HK-2 (cell line): ENCODE results near the gene UBE2N.
"Not testable (repeated sequence)": the region's sequence is repeated elsewhere in the genome, so short reads cannot be mapped to it uniquely, and the experiment has no call there.

Experiments used
- DNase-seq: peaks from one replicate; pipeline ENCODE4 v3.0.0-alpha.2; 2018; ENCODE audit not compliant: unreplicated experiment

Gene UBE2N

DNA sequence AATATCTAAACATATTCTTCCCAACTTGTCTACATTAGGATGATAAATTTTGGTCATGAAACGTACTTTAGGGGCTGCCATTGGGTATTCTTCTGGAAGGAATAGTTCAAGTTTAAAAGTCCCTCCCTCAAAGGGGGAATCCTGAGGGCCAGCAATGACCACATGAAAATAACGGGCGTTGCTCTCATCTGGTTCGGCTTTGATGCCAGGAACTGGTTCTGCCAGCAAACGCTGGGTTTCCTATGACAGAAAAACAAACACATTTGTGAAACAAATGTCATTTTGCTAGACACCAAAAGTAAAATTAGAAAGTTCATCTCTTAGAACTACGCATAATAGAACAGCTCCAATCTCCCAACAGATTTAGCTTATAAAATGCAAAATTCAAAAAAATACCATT, 30.7 kb downstream of the UBE2N start:
- not testable (repeated sequence) for DNase-seq

DNA sequence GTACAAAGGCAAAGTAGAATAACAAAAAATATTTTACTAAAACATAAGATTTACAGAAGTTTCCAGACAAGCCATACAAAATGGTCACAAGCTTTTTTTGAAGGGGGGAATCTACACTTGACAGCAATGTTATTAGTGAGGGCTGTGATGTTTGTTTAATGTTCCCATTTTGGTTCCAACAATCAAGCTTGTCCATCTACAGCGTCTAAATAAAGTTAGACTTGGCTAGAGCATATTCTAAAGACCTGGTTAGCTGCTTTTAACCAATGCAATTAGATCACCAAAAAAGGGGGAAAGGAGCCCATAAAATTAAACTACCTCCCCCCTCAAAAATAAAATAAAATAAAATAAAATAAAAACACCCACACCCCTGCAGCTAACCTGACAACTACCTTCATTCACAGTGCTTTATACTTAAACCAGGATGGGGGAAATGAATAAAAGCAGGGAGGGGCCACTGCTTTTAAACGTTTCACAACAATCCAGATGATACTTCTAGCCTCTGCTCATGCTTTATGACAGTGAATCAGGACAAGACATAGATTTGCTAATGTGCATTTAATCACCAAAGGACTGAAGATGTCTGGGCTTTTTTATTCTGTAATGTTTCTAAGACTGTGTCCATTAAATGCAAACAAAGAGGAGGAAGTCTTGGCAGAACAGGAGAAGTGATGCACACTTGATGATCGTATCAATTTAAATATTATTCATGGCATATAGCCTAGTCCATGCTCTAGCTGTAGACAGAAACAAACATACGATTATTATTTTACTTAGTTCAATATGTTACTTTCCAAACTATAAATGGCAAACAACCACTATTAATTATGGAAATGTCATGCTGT, 32.2 kb downstream of the UBE2N start:
- not testable (repeated sequence) for DNase-seq

DNA sequence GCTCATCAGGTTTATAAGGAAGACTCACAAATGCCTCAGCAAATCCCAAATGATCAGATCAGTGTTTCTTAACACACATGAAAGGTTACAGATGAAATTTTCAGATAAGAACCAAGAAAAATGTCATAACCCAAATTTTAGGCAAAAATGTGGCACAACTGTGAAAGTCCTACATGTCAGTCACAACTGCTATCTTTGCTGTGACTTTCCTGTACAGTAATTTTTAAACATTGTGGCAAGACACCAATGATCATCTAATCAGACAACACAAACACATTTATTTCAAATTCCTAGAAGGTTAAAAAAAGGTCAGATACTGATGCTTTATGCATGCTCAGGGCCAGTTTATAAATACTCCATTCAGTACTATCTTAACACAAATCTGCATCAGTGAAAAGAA, 32.9 kb downstream of the UBE2N start:
- DNase-seq, result no peak

DNA sequence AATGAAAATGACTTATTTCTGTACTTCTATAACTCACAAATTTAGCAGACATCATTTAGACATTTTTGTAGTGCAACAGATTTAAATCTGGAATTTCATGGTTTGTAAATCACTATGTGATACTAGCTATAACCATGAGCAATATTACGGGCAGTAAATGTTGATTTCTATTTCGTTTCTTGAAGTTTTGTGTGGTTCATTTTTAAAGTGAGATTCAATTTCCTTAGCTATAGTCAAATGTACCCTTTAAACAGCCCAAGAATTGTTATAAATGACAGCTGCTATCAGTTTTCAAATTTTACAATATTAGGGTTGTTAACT, 33.8 kb downstream of the UBE2N start:
- DNase-seq, result no peak

DNA sequence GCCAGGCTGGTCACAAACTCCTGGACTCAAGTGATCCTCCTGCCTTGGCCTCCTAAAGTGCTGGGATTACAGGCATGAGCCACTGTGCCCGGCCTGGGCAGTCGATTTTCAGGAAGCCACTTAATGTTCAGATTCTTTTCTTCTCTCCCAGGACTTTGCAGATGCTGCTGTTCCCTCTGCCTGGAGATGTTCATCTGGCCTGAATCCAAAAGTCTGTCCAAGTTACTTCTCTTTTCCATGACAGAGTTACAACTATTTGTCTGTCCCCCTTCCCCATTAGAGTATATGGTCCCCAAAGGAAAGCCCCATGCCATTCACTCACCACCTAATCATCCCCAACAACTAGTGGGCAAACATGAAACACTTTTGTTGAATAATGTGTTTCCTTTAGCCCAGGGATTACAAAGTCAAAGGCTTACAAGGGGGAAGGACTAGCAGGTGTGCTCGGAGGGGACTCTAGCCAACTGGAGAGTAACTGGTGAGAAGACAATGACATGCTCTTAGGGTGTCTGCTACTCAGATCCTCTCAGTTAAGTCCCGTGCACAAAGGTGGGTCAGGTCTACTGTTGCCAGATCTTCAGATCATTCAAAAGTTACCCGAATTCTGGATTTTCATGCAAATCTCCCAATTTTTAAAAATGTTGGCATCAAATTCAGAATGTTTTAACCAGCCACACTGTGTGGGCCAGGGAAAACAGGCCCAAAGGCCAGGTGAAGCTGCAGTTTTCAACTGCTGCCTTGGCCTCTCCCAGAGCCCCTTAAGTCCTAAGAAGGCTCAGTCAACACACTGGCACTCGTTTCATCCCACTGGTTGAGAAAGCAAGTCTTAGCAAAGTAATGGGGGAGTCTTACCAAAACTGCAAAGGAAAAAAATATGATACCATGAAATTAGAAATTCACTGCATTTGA, 34.4 kb downstream of the UBE2N start:
- no peak for DNase-seq

DNA sequence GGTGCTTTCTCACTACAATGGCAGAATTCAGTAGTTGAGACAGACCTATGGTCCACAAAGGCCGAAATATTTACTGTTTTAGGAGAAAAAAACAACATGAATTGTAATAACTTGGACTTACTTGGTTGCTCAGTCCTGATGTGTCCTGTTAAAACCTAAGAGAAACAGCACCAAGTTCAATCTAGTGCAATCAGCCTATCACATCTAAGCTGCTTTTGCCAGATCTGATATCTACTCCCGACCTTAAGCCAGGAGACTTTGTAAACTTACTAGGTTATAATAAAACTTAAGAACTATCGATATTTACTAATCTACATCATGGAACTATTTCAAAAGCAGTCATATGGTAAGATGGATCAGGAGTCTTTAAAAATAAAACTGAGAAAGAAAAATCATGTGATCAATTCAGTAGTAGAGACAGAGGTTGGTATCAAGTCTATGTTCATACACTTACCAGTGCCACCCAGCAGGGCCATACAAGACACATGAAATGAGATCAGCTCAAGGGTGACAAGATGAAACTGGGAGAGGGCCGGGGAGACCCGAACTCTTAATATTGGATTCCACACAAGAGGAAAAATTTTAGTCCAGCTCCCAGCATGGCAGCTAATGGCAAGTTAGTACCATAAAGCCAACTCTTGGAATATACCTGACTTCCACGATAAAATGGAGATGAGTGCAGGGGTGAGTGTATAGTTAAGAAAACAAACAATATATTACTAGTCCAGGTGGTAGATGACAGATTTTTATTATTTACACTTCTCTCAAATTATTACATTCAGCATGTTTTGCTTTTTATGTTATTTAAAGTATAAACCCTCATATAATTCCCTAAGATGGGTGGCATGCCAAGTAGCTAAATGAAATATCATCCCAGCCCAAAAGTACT, 36.5 kb downstream of the UBE2N start:
- no peak for DNase-seq

DNA sequence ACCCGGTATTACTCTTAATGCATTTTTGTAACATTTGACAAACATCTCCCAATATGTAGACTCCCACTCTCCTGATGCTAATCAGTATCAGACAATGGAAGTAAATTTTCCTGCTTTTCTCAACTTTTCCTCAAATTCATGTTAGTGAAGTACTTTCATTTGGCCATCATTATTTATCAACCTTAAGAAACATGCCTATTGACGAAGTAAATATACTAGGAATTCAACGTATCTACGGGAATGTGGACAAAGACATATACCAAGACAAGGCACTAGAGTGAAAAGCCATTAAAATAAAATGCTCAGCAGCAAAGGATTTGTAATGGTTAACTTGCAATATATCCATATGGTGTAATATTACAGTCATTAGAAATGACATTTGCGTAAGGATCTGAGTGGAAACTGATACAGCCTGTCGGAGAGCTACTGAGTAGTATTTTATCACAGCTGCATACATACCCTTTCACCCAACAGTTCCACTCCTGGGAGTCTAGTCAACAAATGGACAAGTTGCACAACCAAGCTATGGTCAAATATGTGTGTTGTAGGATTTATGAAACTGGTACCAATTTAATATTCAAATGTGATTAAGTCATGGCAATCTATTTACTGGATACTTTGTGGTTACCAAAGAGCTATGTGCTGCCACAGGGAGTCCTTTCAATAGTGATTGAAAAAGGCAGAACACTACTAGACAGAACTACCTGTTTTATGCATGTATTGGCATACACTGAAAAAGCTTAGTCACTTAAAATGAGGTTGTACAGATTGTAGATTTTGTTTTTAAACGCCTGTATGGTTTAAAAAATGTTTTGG, 37.6 kb downstream of the UBE2N start:
- DNase-seq, result no peak

DNA sequence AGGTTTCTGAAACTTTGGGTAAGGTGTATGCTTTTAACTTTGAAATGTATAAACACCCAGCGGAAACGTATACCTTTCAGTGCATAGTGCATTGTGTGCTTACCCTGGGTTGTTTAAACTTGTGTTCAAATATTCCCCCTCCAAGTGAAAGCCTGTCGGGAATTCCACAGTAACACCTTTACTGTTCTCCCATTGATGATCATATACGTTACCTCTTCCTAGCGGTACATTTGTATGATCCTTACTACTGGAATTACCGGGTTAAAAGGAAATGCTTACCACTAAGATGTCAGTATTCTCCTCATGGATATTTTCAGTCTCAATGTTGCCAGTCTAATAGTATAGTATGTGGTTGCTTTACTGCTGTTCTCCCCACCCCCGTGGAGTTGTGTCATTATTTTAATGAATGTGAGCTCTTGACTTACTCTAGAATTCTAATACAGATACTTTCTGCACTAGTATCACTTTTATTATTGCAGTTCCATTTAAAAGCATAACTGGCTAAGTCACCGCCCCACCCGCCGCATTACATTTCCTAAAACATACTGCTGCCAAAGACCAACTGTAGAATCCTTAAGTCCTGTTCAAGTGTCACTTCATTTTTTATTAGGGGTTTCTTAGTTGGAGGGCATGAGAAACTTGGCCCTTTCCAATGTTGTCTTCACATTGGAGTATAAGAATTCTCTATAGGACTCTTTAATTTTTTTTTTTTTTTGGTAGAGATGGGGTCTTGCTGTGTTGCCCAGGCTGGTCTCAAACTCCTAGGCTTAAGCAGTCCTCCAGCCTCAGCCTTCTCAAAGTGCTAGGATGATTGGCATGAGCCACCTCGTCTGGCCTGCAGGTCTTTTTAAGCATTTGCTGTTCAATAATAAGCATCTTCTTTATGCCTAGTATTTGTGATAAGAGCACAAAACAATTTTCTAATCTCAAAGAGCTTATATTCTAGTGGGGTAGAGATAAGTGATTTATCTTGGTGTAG, 39.1 kb downstream of the UBE2N start:
- DNase-seq, result no peak

DNA sequence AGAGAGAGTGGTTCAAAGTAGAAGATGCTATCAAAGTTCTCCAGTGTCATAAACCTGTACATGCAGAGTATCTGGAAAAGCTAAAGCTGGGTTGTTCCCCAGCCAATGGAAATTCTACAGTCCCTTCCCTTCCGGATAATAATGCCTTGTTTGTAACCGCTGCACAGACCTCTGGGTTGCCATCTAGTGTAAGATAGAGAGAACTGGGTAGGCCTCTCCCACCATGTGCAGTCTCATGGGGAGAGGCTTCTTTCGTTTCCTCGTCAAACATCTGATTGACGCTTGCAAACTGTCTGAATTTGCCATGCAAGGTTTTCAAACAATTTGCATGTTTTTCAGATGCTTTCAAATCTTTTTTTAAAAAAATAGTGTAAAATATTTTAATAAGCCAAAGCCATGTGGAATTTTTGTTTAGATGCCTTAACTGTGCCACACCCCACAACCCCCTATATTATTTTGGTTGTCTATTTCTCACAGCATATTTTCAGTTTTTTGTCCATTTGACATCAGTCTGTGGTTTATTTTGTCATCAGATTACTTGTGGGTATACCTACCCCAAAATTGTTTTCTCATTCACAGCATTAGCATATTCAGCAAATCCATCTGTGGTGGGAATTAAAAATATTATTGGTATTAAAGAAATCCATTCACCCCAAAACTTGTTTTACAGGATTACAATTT, 42.4 kb downstream of the UBE2N start:
- DNase-seq, result not testable (repeated sequence)

DNA sequence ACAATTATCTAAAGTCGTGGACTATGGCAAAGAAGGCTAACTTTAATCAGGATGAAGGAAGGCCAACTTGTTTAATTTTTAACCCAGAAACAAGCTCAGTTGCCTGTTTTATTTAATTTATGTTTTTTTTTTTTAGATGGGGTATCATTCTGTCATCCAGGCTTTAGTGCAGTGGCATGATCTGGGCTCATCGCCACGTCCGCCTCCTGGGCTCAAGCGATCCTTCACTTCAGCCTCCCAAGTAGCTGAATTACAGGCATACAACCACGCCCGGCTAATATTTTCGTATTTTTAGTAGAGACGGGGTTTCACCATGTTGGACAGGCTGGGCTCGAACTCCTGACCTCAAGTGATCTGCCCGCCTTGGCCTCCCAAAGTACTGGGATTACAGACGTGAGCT, 44.3 kb downstream of the UBE2N start:
- no peak for DNase-seq

DNA sequence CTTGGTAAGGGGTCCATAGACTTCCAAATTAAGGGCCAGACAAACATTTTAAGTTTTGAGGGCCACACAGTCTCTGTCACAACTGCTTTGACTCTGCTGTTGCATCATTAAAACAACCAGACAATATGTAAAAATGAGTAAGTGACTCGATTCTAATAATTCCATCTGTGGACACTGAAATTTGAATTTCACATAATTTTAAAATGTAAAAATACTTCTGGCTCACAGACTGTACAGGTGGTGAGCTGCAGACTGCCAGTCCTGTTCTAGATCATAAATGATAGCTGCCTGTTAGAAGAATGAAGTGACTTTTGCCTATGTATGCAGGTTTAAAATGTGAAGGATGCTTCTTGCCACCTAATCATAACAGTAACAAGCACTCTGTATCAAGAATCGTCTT, 48.3 kb downstream of the UBE2N start:
- no peak for DNase-seq

DNA sequence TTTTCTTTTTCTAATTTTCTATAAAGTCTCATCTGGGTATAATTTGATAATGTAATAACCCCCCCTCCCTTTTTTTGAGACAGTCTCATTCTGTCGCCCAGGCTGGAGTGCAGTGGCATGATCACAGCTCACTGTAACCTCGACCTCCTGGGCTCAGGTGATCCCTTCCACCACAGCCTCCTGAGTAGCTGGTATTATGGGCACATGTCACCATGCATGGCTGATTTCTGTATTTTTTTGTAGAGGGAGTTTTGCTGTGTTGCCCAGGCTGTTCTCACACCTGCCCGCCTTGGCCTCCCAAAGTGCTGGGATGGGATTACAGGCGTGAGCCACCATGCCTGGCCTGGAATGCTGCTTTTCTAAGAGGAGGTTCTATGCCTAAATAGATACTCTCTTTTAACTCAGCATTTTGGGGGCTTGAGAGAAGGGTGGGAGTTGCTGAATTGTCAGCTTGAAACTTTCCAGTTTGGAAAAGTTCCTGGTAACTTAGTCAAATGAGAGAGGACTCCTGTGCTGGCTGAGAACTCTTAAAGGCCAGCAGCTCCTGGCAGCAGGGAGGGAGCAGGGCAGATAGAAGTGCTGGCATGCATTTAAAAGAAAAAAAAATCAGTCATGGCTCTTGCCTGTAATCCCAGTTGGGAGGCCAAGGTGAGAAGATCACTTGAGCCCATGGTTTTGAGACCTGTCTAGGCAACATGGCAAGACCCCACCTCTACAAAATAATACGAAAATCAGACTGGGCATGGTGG, 51.0 kb downstream of the UBE2N start:
- DNase-seq, result no peak

DNA sequence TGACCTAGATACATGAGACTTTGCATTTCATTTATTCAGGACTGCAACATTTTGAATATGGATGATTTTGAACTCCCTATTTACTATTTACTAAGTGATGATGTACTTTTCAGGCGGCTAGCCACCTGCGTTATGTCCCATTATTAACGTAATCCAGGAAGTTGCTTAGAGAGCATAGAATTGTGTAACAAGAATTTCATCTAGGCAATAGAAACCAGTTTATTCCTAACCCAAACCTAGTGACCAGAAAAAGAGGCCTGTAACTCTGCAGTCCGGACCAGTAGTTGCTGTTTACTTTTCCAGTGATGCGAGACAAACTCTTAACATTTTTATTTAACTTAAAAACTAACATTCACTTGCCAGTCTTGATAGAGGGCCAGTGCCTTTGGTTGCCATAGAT, 51.7 kb downstream of the UBE2N start:
- DNase-seq, result no peak

DNA sequence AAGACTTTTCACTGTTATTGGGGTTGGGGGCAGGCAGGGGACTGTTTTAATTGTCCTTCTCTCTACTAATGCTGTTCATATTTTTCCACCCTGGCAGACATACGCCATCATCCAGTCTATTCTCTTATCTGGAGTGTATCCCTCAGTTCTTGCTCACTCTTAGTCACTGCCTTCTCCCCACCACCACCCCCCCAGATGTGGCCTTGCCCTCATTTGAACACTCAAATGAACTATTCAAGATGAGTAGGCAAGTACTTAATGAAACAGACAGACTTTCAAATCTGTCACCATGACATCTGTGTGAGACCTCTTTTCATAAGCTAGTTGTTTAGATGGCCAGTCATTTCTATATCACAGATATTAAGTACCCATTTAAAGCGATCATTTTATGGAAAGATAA, 54.0 kb downstream of the UBE2N start:
- DNase-seq, result no peak

DNA sequence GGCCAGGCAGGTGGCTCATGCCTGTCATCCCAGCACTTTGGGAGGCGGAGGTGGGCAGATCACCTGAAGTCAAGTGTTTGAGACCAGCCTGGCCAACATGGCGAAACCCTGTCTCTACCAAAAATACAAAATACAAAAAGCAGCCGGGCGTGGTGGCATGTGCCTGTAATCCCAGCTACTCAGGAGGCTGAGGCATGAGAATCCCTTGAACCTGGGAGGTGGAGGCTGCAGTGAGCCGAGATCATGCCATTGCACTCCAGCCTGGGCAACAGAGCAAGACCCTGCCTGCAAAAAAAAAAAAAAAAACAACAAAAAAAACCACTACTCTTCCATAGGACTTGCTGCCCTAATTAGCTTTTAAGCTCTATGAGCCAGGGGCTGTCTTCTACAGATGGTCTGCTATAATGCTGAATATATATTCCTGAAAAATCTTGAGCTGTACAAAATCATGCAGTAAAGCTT, 59.7 kb downstream of the UBE2N start:
- DNase-seq, result not testable (repeated sequence)

DNA sequence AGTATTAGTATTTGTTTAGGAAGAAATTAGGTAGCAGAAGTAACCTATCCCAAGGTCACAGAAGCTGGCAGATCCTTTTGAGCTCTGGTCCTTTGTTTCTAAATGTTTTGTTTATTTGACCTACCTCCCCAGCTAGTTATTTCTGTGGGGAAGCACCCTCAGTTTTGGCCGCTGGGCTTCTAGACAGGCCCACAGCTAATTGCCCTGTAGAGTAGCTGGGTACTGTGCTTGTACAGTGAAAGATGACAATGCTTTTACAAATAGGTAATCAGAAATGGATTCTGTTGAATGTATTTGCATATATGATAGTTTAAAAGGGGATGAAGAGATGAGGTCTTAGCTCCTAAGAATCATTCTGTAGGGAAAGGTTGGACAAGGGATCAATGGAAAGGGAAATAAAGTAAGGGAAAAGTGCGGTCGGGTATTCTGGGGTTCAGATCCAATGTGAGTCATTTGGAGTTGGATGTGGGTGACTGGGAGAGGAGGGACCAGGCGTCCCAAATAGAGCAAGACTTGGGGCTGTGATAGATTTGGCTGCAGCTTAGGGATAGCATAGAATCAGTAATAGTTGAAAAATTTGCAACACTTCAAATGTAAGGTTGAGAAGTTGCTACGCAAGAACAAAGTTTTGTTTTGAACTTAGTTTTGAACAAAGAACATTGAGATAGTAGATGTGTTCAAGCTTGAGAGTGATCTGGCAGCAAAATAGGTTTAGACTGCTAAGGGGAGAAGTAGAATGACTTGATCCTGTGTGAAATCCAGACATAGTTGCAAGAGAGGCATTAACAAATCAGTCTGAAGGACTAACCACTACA, 60.4 kb downstream of the UBE2N start:
- DNase-seq, result no peak

DNA sequence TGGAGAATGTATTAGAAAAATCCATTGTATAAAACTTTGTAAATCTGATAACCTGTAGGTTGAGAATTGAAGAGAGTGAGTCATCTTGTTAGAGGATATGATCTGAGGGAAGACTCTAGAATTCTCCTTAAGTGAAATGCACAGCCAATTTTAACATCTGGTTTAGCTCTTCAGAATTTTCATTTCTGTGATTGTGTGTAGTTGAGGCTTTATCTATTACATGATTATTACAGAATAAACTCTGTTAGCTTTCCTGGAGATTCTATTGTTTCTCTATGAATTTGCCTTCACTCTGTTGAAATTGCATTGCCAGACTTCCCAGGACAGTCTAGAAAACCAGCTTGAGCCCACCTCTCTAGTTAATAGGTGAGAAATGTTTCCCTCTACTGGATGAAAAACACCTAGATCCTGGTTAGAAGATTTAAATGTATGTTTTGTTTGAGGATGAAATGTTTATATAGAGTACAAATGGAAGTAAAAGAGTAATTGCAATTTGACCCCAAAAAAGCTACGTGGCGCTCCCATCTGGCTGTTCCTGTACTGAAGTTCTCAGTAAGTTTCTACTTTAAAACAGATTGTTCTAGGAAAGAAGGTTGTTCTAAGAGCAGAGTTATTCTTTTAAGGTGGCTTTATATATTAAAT, 61.1 kb downstream of the UBE2N start:
- DNase-seq, result no peak
